B cell (primary cell): Measurements from ENCODE around the gene ST3GAL3. TPM values are rescaled to one million over a fixed set of nuclear protein-coding genes. Genes with fewer than 3 reads are reported as not detected.

ENCODE experiments used
- ATAC-seq: fragments of 200-7000 bp; cut with Tn5 transposase; one replicate; pipeline ENCODE4 v1.10.0; 2021; ENCODE audit warnings: low read depth, mild to moderate bottlenecking, moderate number of reproducible peaks, moderate library complexity
- CTCF ChIA-PET: fragments of 350-600 bp; sonication (Branson Sonifier 250); formaldehyde crosslinking; loops from one replicate; lab custom pipeline; 2021; ENCODE audit warnings: antibody characterized with exemption, inconsistent platforms; lab: Charles Lee
- POLR2A ChIA-PET: fragments of 350-600 bp; sonication (Branson Sonifier 250); formaldehyde crosslinking; loops from one replicate; lab custom pipeline; 2021; ENCODE audit warnings: antibody characterized with exemption; lab: Charles Lee
- DNase-seq: peaks from one replicate; pipeline ENCODE4 v3.0.0; 2013
- H2AFZ ChIP-seq: 2 replicates; pipeline ENCODE4 v1.6.1; 2012; ENCODE audit warnings: mild to moderate bottlenecking, low read depth, low read length; ENCODE audit not compliant: insufficient read depth, poor library complexity, severe bottlenecking
- H3K27ac ChIP-seq, 2 donors: 1 replicate in 1 of 2; 2 replicates in 1 of 2; pipeline ENCODE4 v1.5.1; 2012 to 2013; ENCODE audit warnings: low read length in 2 of 2, mild to moderate bottlenecking in 2 of 2, moderate library complexity in 1 of 2
- H3K27me3 ChIP-seq, 4 experiments: fragments of 200-600 bp in 1 of 4; sonication (generic) in 1 of 4; replicated peaks in 1 of 4; 1 replicate in 2 of 4; 2 replicates in 2 of 4; pipeline versions ENCODE4 v1.6.1 to v1.7.0; 2013 to 2016; ENCODE audit warnings: low read length in 3 of 4, mild to moderate bottlenecking in 2 of 4, mixed read lengths in 1 of 4, moderate library complexity in 1 of 4; ENCODE audit not compliant: insufficient read depth in 4 of 4, control insufficient read depth in 3 of 4; ENCODE audit errors: control extremely low read depth in 1 of 4
- H3K36me3 ChIP-seq, 2 experiments: replicated peaks in 1 of 2; 1 replicate in 1 of 2; 2 replicates in 1 of 2; pipeline versions ENCODE4 v1.6.1 to v1.7.1; 2013; ENCODE audit warnings: low read length in 1 of 2; ENCODE audit not compliant: insufficient read depth in 2 of 2, control insufficient read depth in 1 of 2; ENCODE audit errors: control extremely low read depth in 1 of 2, extremely low read depth in 1 of 2
- H3K4me1 ChIP-seq, 2 donors: fragments of 200-600 bp in 1 of 2; sonication (generic) in 1 of 2; 1 replicate in 1 of 2; 2 replicates in 1 of 2; pipeline versions ENCODE4 v1.5.1 to v1.6.1; 2013 to 2017; ENCODE audit warnings: low read length in 2 of 2; ENCODE audit not compliant: control insufficient read depth in 2 of 2, insufficient read depth in 2 of 2
- H3K4me2 ChIP-seq: replicated peaks from 2 replicates; pipeline ENCODE3; 2012; ENCODE audit warnings: mild to moderate bottlenecking, low read depth, low read length; ENCODE audit not compliant: poor library complexity, severe bottlenecking
- H3K4me3 ChIP-seq, 5 experiments: fragments of 200-600 bp in 1 of 5; sonication (generic) in 1 of 5; 1 replicate in 3 of 5; 2 replicates in 2 of 5; pipeline versions ENCODE4 v1.5.1 to v1.7.0; 2011 to 2016; ENCODE audit warnings: low read length in 4 of 5, mild to moderate bottlenecking in 4 of 5, low read depth in 2 of 5, control low read depth in 1 of 5, moderate library complexity in 1 of 5; ENCODE audit not compliant: insufficient read depth in 1 of 5; ENCODE audit errors: control extremely low read depth in 1 of 5, extremely low read depth in 1 of 5
- H3K79me2 ChIP-seq: fragments of 200-600 bp; sonication (generic); one replicate; pipeline ENCODE4 v1.6.0; 2016; ENCODE audit warnings: low read length; ENCODE audit not compliant: control insufficient read depth, insufficient read depth
- H3K9ac ChIP-seq: fragments of 200-600 bp; sonication (generic); 2 replicates; pipeline ENCODE4 v1.6.1; 2017; ENCODE audit warnings: mild to moderate bottlenecking, low read length, moderate library complexity
- H3K9me3 ChIP-seq, 3 donors: one replicate each; pipeline versions ENCODE4 v1.6.1 to v1.7.1; 2013; ENCODE audit warnings: low read length in 2 of 3; ENCODE audit not compliant: control insufficient read depth in 2 of 3, insufficient read depth in 1 of 3; ENCODE audit errors: control extremely low read depth in 1 of 3
- H4K20me1 ChIP-seq: 2 replicates; pipeline ENCODE4 v1.6.0; 2012; ENCODE audit warnings: mild to moderate bottlenecking, low read length; ENCODE audit not compliant: insufficient read depth, control insufficient read depth, poor library complexity, severe bottlenecking
- H3K27ac Mint-ChIP-seq: one replicate; pipeline ENCODE4 v1.8.0; 2021; ENCODE audit warnings: mixed read lengths
- H3K27me3 Mint-ChIP-seq: one replicate; pipeline ENCODE4 v1.8.0; 2021; ENCODE audit warnings: mixed read lengths
- H3K4me1 Mint-ChIP-seq: one replicate; pipeline ENCODE4 v1.8.0; 2021; ENCODE audit warnings: mixed read lengths
- H3K4me3 Mint-ChIP-seq: one replicate; pipeline ENCODE4 v1.8.0; 2021; ENCODE audit warnings: mixed read lengths
- H3K9me3 Mint-ChIP-seq: one replicate; pipeline ENCODE4 v1.8.0; 2022; ENCODE audit warnings: mixed read lengths; ENCODE audit not compliant: insufficient read depth
- CTCF ChIP-seq: fragments of 200-600 bp; IDR thresholded peaks from one replicate; pipeline ENCODE4 v1.8.0; 2022; ENCODE audit warnings: antibody characterized with exemption, mild to moderate bottlenecking
- EZH2 ChIP-seq: IDR thresholded peaks from 2 replicates; pipeline ENCODE4 v1.6.1; 2012; ENCODE audit warnings: borderline replicate concordance, low read depth, mild to moderate bottlenecking, moderate library complexity, low read length; ENCODE audit not compliant: insufficient read depth, poor library complexity, severe bottlenecking
- WGBS: methylation state at CpG from one replicate; pipeline ENCODE4 v1.1.5; 2013; ENCODE audit warnings: missing lambda C conversion rate; ENCODE audit not compliant: insufficient coverage; 5-methylcytosine and 5-hydroxymethylcytosine counted together
- intact Hi-C: fragments of 100-400 bp; cut with micrococcal nuclease; formaldehyde crosslinking; loops from one replicate; pipeline ENCODE4 v1.10.0; 2022
- polyA plus RNA-seq: library from polyadenylated mRNA; depleted of rRNA; stranded (reverse); fragments of >200 nt; gene quantifications from 2 replicates; pipeline ENCODE4 v1.2.3, GENCODE V29; 2012
- total RNA-seq, 2 donors: library from RNA; stranded (reverse); fragments of 120-200 nt in 1 of 2; gene quantifications; 1 replicate in 1 of 2; 2 replicates in 1 of 2; pipeline versions ENCODE4 v1.2.3 to v1.2.4, GENCODE V29; 2013 to 2022

The ST3GAL3 gene
- total and polyA plus RNA-seq, 2 donors (not counting 1 experiment from before 2014, with no cell fraction given) = 16.8 to 31.4 TPM

DNA sequence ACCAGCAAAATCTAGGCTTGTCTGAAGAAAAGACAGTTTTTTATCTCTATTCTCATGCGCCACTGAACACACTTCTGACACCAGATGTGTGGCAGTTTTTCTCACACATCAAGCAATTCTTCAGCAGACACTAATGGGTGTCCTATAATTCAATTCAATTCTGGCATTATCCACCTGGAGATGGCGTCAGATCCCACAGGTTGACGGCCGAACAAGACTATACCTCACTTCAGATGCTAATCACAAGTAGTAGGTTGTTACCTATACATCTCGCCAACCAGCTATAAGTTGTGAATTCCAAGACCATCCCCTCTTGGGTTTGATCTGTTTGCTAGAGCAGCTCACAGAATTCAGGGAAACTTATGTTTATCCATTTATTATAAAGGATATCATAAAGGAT is 136.3 kb downstream of the ST3GAL3 start:
- ChIA-PET POLR2A (no interaction called here), CTCF (no interaction called here)
- H3K4me3 Mint-ChIP-seq = no peak overlapping the region
- no peak overlapping the region for H3K27ac ChIP-seq
- H3K9ac ChIP-seq = no peak overlapping the region
- H3K4me2 ChIP-seq = no peak overlapping the region
- no peak for ATAC-seq
- H3K79me2 ChIP-seq = no peaks in the 10 kb centered on the region
- no peaks in the 10 kb centered on the region for H4K20me1 ChIP-seq
- peaks cover 0 to 7% (median 0%) of the 10 kb centered on the region in 3 donors for H3K9me3 ChIP-seq
- WGBS = 100% methylated on average over 4 of the region's 5 CpGs
- no peak overlapping the region for H3K4me3 ChIP-seq
- intact Hi-C loops = no loop called here
- no peaks in the 10 kb centered on the region for H3K27me3 ChIP-seq
- H3K9me3 Mint-ChIP-seq = peaks cover 3% of the 10 kb centered on the region
- no peak for DNase-seq
- peaks cover 0 to 16% of the 10 kb centered on the region in 2 experiments for H3K36me3 ChIP-seq
- H2AFZ ChIP-seq = no peak overlapping the region
- no peaks in the 10 kb centered on the region for H3K27me3 Mint-ChIP-seq
- no peak for TF ChIP-seq EZH2
- TF ChIP-seq CTCF = no peak
- H3K4me1 Mint-ChIP-seq = no peaks in the 10 kb centered on the region
- no peaks in the 10 kb centered on the region for H3K4me1 ChIP-seq
- no peak overlapping the region for H3K27ac Mint-ChIP-seq

DNA sequence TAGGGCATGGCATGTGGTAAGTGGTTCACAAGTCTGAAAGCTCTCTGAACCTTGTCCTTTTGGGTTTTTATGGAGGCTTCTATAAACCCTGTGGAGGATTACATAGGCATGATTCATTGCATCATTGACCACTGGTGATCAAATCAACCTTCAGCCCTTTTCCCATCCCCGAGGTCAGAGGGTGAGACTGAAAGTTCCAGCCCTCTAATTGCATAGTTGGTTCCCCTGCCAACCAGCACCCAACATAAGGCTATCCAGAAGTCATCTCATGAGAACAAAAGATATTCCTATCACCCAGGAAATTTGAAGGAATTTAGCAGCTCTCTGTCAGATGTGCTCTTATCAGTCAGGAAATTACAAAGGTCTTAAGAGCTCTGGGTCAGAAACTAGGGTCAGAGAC is 136.8 kb downstream of the ST3GAL3 start:
- ATAC-seq (no peak), DNase-seq (no peak)
- WGBS = 100% methylated on average over 1 of the region's 1 CpG
- Histone ChIP-seq H3K9ac (no peak overlapping the region), H4K20me1 (no peaks in the 10 kb centered on the region), H3K36me3 (peaks cover 0 to 13% of the 10 kb centered on the region in 2 experiments), H3K79me2 (no peaks in the 10 kb centered on the region), H2AFZ (no peak overlapping the region), H3K9me3 (peaks cover 0 to 7% (median 0%) of the 10 kb centered on the region in 3 donors), H3K4me2 (no peak overlapping the region), H3K4me3 (no peak overlapping the region), H3K4me1 (no peaks in the 10 kb centered on the region), H3K27ac (no peak overlapping the region), H3K27me3 (no peaks in the 10 kb centered on the region)
- intact Hi-C loops = no loop called here
- H3K4me3 Mint-ChIP-seq = no peak overlapping the region
- H3K27ac Mint-ChIP-seq = no peak overlapping the region
- no peak for TF ChIP-seq CTCF
- POLR2A ChIA-PET = no interaction called here
- peaks cover 3% of the 10 kb centered on the region for H3K9me3 Mint-ChIP-seq
- H3K4me1 Mint-ChIP-seq = no peaks in the 10 kb centered on the region
- CTCF ChIA-PET = no interaction called here
- H3K27me3 Mint-ChIP-seq = no peaks in the 10 kb centered on the region
